Activated CD4-positive, alpha-beta T cell treated with anti-CD3 and anti-CD28 coated beads for 24 hours (primary cell): ENCODE measurements around the gene OR2V1.
"Not testable (repeated sequence)": the region's sequence is repeated elsewhere in the genome, so short reads cannot be mapped to it uniquely, and the experiment has no call there.

Experiments
- DNase-seq, 2 donors: peaks; one replicate each; pipeline ENCODE4 v3.0.0-alpha.2; 2020; ENCODE audit warnings: low read depth in 2 of 2

Gene OR2V1

GRCh38 chr5:181101930-181102674, 28.9 kb downstream of the OR2V1 start:
- DNase-seq = not testable (repeated sequence)

GRCh38 chr5:181101030-181101641, 29.8 kb downstream of the OR2V1 start:
- not testable (repeated sequence) for DNase-seq

GRCh38 chr5:181100121-181100875, 30.7 kb downstream of the OR2V1 start:
- DNase-seq = no peak

GRCh38 chr5:181099602-181100086, 31.3 kb downstream of the OR2V1 start:
- no peak for DNase-seq

- DNase-seq = no peak
These were observed 32.0 kb downstream of the OR2V1 start for GRCh38 chr5:181098762-181099601.

- not testable (repeated sequence) for DNase-seq
These were observed 33.0 kb downstream of the OR2V1 start for GRCh38 chr5:181097759-181098491.

- DNase-seq = not testable (repeated sequence)
These were observed 33.6 kb downstream of the OR2V1 start for GRCh38 chr5:181097383-181097753.

- DNase-seq = not testable (repeated sequence)
These were observed 34.1 kb downstream of the OR2V1 start for GRCh38 chr5:181096721-181097382.

GRCh38 chr5:181095162-181095561, 35.8 kb downstream of the OR2V1 start:
- DNase-seq = not testable (repeated sequence)

- no peak for DNase-seq
These were observed 38.5 kb downstream of the OR2V1 start for GRCh38 chr5:181092428-181092827.

GRCh38 chr5:181088289-181088688, 42.7 kb downstream of the OR2V1 start:
- DNase-seq = no peak

- DNase-seq = no peak
These were observed 43.7 kb downstream of the OR2V1 start for GRCh38 chr5:181087309-181087708.

GRCh38 chr5:181086884-181087205, 44.1 kb downstream of the OR2V1 start:
- DNase-seq = no peak

GRCh38 chr5:181086026-181086883, 44.7 kb downstream of the OR2V1 start:
- no peak for DNase-seq

- no peak for DNase-seq
These were observed 46.3 kb downstream of the OR2V1 start for GRCh38 chr5:181084621-181085195.

- DNase-seq = no peak
These were observed 49.0 kb downstream of the OR2V1 start for GRCh38 chr5:181081989-181082388.

GRCh38 chr5:181076920-181077319, 54.0 kb downstream of the OR2V1 start:
- no peak for DNase-seq
